Raji (cell line): Measurements from ENCODE around the gene DLG2.

Experiments
- POLR2A ChIP-seq: IDR thresholded peaks from 2 replicates; pipeline ENCODE4 v1.6.1; 2011; ENCODE audit warnings: low read depth, low read length, control low read depth; ENCODE audit not compliant: insufficient read depth

DLG2 gene

GRCh38 chr11:84215672-84216071 is 1411.5 kb downstream of the DLG2 start:
- no peak for TF ChIP-seq POLR2A

GRCh38 chr11:84214557-84214956 is 1412.6 kb downstream of the DLG2 start:
- no peak for TF ChIP-seq POLR2A

- TF ChIP-seq POLR2A: no peak
These were observed 1414.4 kb downstream of the DLG2 start for GRCh38 chr11:84212468-84213390.

- TF ChIP-seq POLR2A: no peak
These were observed 1415.2 kb downstream of the DLG2 start for GRCh38 chr11:84211896-84212295.

- TF ChIP-seq POLR2A: no peak
These were observed 1432.4 kb downstream of the DLG2 start for GRCh38 chr11:84194696-84195095.

DNA sequence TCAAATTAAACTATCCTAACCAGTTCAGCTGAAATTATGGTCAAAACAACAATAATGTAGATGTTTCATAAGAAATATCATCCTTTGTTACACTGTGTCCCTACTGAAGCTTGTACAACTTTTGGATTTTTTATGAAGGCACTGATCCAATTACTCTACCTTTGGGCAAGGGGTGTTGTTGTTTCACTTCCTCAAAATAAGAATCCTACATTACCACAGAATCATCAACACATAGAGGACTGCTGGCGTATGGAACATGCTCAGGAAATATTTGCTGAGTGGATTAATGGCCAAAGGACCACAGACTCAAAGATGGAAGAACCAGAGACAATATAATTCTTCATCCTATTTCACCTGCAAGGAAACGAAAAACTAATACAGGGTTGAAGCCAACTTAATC is 1433.4 kb downstream of the DLG2 start:
- no peak for TF ChIP-seq POLR2A

DNA sequence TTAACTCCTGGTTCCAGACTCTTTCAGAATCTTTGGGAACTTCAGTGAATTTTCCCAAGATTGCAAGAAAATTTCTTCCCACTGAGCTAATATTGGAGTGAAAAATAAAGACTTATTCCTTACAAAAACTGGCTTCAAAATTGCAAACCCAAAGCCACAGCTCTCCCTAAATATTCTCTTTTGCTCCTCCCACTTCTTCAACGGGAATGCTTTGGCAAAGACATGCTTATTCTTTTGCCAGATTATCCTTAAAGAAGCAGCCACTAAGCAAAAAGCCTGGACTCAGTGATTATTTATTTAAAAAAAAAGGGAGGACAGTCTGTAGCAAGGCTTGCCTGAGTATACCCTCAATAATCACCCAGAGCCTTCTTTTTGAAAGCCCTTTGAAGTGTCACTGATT is 1438.6 kb downstream of the DLG2 start:
- no peak for TF ChIP-seq POLR2A

DNA sequence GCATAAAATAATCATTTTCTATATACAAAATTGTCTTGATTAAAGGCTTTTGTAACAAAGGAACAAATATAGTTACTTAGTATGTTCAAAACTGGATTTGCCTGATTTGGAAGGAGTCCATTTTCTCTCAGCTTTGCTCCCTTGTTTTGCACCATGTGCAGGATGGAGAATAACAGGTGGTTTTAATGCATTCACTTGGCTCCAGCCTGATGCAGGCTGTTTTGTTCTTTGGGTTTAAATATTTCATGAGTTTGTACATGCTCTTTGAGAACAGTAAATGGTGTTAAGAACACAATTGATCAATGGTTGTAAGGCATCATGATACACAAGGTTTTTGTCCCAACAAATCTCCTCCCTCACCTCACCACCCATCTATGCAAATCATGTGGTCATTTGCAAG is 1454.1 kb downstream of the DLG2 start:
- no peak for TF ChIP-seq POLR2A

- TF ChIP-seq POLR2A: no peak
These were observed 1462.0 kb downstream of the DLG2 start for GRCh38 chr11:84165139-84165538.

DNA sequence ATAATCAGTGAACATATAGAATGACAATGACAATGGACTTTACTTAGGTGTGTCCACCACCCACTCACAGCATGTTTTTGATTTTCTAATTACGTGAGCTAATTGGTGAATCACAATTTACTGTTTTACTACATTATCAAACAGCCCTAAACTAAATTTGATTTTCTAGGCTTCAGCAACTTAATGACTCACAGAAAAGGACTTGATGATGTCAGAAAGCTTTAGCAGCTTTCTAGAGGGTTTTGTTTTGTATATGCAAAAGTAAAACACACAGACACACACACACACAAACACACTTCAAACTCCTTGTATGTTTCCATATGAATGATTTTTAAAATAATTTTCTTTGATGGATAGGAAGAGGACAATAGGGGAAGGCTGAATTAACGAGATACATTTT is 1462.4 kb downstream of the DLG2 start:
- TF ChIP-seq POLR2A: no peak

DNA sequence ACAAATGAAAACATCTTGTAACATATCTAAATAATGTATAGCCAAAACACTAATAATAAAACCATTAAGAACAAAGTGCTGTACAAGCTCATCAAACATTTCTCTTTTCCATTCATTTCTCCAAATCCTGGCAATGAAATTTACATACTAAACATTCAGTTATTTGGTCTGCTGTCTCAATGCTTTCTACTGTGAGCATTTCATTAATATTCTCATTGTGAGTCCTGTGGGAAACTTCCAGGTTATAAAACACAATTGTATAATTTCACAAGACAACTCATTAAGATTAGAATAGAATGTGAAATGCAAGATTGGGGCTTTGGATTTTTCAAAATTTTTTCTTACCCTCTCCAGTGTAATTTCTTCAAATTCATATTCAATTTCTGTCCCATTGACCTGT is 1464.0 kb downstream of the DLG2 start:
- no peak for TF ChIP-seq POLR2A

DNA sequence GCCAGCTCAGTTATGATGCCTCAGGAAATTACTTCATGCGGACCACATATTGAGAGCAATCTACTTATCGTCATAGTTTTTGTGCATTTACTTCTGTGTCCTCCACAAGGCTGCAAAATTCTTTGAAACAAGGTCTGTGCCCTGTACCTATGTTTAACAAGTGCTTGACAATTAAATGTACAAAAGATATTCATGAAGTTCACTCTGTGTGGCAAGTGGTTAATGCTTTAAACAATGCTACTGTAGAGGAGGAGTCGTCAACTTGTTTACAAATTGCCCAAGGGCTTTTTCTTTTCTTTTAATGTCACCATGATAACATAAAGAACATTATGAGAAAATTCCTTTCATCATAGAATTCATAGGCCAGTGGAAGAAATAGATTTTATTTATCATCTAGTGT is 1469.5 kb downstream of the DLG2 start:
- no peak for TF ChIP-seq POLR2A

DNA sequence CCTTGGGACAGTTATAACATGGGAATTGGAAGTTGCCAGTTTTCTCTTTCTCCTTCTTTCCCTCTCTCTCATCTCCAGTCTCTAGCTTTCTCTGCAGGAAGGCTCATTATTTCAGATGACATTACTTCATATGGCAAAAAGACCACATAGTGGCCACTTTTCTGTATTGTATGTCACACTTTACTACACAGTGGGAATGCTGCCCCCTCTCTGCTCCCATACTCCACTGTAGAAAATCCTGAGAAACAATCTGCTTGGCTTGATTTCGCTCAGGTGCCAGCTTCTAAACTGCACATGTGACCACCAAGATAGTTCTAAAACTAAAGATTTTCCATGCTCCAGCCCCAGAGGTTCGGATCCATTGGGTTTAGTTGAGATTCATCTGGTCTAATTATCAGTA is 1480.3 kb downstream of the DLG2 start:
- TF ChIP-seq POLR2A: no peak

DNA sequence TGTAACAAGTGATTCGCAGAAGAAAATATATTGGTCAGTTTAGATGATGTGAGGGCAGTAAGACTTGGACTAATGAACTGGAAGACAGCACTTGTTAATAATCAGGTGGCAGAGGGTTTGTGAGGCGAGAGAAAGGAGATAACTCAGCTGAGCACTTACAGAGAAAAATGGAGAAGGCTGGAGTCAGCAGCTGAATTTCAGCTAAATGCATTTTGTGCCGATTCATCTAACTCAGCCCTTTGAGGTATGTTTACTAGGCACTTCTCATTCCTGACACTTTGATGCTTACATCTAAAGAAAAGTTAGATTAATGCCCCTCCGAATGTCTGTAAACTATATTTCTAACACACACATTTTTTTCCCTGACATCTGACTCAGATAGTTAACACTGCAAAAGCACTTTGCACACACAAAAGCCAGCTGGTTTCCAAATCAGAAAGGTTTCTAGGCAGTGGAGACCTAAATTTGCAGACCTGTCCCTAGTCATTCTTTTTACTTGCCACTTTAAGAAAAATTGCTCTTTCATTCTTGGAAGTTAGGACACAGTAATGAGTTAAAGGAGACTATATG is 1481.4 kb downstream of the DLG2 start:
- TF ChIP-seq POLR2A: no peak

- TF ChIP-seq POLR2A: no peak
These were observed 1482.6 kb downstream of the DLG2 start for GRCh38 chr11:84144531-84144930.

- no peak for TF ChIP-seq POLR2A
These were observed 1484.7 kb downstream of the DLG2 start for GRCh38 chr11:84142411-84142810.
